K562 (cell line): ENCODE measurements around the gene CSTB. TPM values are rescaled to one million over a fixed set of nuclear protein-coding genes. Genes with fewer than 3 reads are reported as not detected.

ENCODE experiments used
- ARID2 ChIP-seq: fragments of 450-650 bp; IDR thresholded peaks from 2 replicates; pipeline ENCODE4 v1.6.1; 2017; ENCODE audit warnings: antibody characterized with exemption, mild to moderate bottlenecking
- CXXC5 ChIP-seq: fragments of 250-450 bp; sonication (Bioruptor Pico); IDR thresholded peaks from 2 replicates; pipeline ENCODE4 v1.8.0; 2022; ENCODE audit warnings: inconsistent platforms, mild to moderate bottlenecking, moderate library complexity
- HNRNPUL1 ChIP-seq: fragments of 200-400 bp; formaldehyde crosslinking; IDR thresholded peaks from 2 replicates; pipeline ENCODE4 v1.6.1; 2017; ENCODE audit warnings: low read length
- LCOR ChIP-seq: sonication (generic); formaldehyde crosslinking; IDR thresholded peaks from 2 replicates; pipeline ENCODE4 v1.8.0; 2022; ENCODE audit warnings: mild to moderate bottlenecking, missing genetic modification reagents
- MCM3 ChIP-seq: fragments of 450-650 bp; IDR thresholded peaks from 2 replicates; pipeline ENCODE4 v1.6.1; 2016
- MTF1 ChIP-seq: fragments of 250-450 bp; sonication (Bioruptor Pico); IDR thresholded peaks from 2 replicates; pipeline ENCODE4 v1.9.0; 2021; ENCODE audit warnings: moderate library complexity, mild to moderate bottlenecking, inconsistent platforms, borderline replicate concordance
- PTTG1 ChIP-seq: fragments of 450-650 bp; IDR thresholded peaks from 2 replicates; pipeline ENCODE4 v1.6.1; 2016; ENCODE audit warnings: low read depth, mild to moderate bottlenecking, missing genetic modification characterization, missing compliant biosample characterization
- REST ChIP-seq, 2 experiments: fragments of 450-650 bp; formaldehyde crosslinking in 1 of 2; IDR thresholded peaks; 2 replicates each; pipeline versions ENCODE4 v1.4.0 to v1.6.1; 2014 to 2020; ENCODE audit warnings: mild to moderate bottlenecking in 2 of 2, borderline replicate concordance in 1 of 2, low read depth in 1 of 2
- RFX5 ChIP-seq: IDR thresholded peaks from 2 replicates; pipeline ENCODE4 v1.6.1; 2011; ENCODE audit warnings: low read depth, mild to moderate bottlenecking, improper control_type of control experiment, low read length
- SRSF7 ChIP-seq: fragments of 200-400 bp; formaldehyde crosslinking; optimal IDR thresholded peaks from 2 replicates; pipeline ENCODE3; 2017; ENCODE audit warnings: mild to moderate bottlenecking, low read depth, low read length
- TFAP4 ChIP-seq: sonication (generic); formaldehyde crosslinking; IDR thresholded peaks from 2 replicates; pipeline ENCODE4 v1.8.0; 2022; ENCODE audit warnings: missing genetic modification reagents, mild to moderate bottlenecking, moderate library complexity, borderline replicate concordance
- TRIM24 ChIP-seq, 2 experiments: fragments of 450-650 bp; IDR thresholded peaks; 2 replicates each; pipeline ENCODE4 v1.6.1; 2016
- ZNF133 ChIP-seq: fragments of 250-450 bp; sonication (Bioruptor Pico); IDR thresholded peaks from 2 replicates; pipeline ENCODE4 v1.4.0; 2020; ENCODE audit warnings: mild to moderate bottlenecking
- ZNF316 ChIP-seq: fragments of 450-650 bp; IDR thresholded peaks from 2 replicates; pipeline ENCODE4 v1.6.1; 2016
- ZSCAN29 ChIP-seq: fragments of 450-650 bp; IDR thresholded peaks from 2 replicates; pipeline ENCODE4 v1.6.1; 2017
- polyA plus RNA-seq, 8 experiments: library from polyadenylated mRNA; depleted of rRNA in 4 of 8; stranded (reverse) in 5 of 8; unstranded in 3 of 8; fragments of >200 nt; fragmentation: Nextera tagmentation in 2 of 8; fragmentation: Illumina TruSeq in 1 of 8; extraction: Ambion mirVana in 2 of 8; extraction: Trizol in 1 of 8; gene quantifications; 2 replicates each; pipeline versions ENCODE4 v1.2.1 to v1.2.3, GENCODE V29; 2011 to 2014; ENCODE audit warnings: inconsistent platforms in 1 of 8, missing spikeins in 1 of 8
- total RNA-seq, 7 experiments: library from RNA; depleted of rRNA in 6 of 7; stranded (reverse); fragments of >200 nt in 6 of 7; fragmentation: Illumina TruSeq in 2 of 7; extraction: Trizol in 2 of 7; gene quantifications; 2 replicates each; pipeline versions ENCODE4 v1.2.1 to v1.2.3, GENCODE V29; 2011 to 2021; ENCODE audit warnings: low replicate concordance in 1 of 7

CSTB gene
- total and polyA plus RNA-seq, 9 of the 15 experiments (the other 6 are each of a cell fraction or from before 2014, with no cell fraction given), result 12.4 to 65.0 (median 31.7) TPM

GRCh38 chr21:43745772-43746517, 30.2 kb downstream of the CSTB start (continued):
- no peak for TF ChIP-seq REST (IDR thresholded peaks at IDR 0.05; ENCODE audit: borderline replicate concordance)
- no peak for TF ChIP-seq REST (CRISPR knock-in tag; IDR thresholded peaks at IDR 0.05; ENCODE audit: low read depth)
- TF ChIP-seq TFAP4 (CRISPR knock-in tag), result peak; percentile 92
- TF ChIP-seq SRSF7, result no peak
- no peak for TF ChIP-seq ZSCAN29
- no peak for TF ChIP-seq HNRNPUL1
- TF ChIP-seq ARID2, result no peak
- peak; percentile 64 for TF ChIP-seq CXXC5
- TF ChIP-seq TRIM24 (IDR thresholded peaks at IDR 0.05), result no peak
- TF ChIP-seq MTF1 (CRISPR knock-in tag), result no peak
- no peak for TF ChIP-seq PTTG1
- TF ChIP-seq LCOR (CRISPR knock-in tag), result no peak
- no peak for TF ChIP-seq ZNF133 (CRISPR knock-in tag)
- TF ChIP-seq RFX5, result no peak
- TF ChIP-seq ZNF316, result peak; percentile 36; the same call in 1 of the 2 replicates
- TF ChIP-seq MCM3, result no peak
